HG02973 (cell line): Measurements from ENCODE around the gene SPON1.
A peak's percentile ranks its signal among the peaks of the same experiment; 100 is the strongest.
"Not testable (repeated sequence)": the region's sequence is repeated elsewhere in the genome, so short reads cannot be mapped to it uniquely, and the experiment has no call there.

Source experiments
- ATAC-seq: cut with Tn5 transposase; IDR thresholded peaks from one replicate; pipeline ENCODE4 v1.9.1; 2021; ENCODE audit warnings: moderate library complexity; ENCODE audit not compliant: unreplicated experiment

SPON1 gene

DNA sequence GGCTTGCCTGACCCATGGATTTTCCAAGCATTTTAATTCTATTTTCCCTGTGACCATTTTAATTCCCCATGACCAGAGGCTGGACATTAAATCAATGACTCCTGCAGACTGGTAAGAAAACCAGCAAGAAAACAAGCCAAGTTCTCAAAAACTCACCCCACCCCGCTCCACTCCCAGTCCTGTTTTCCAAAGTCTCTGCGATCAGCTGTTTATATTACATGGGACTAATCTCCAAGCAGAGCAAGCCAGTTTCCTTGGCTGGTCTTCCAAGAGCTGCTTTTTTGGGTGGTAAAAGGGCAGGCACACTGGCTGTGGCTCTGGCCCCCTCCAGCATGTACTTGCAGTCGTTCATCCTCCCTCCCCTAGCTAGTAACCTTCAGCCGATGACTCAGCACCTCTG is 298.5 kb downstream of the SPON1 start:
- no peak for ATAC-seq

DNA sequence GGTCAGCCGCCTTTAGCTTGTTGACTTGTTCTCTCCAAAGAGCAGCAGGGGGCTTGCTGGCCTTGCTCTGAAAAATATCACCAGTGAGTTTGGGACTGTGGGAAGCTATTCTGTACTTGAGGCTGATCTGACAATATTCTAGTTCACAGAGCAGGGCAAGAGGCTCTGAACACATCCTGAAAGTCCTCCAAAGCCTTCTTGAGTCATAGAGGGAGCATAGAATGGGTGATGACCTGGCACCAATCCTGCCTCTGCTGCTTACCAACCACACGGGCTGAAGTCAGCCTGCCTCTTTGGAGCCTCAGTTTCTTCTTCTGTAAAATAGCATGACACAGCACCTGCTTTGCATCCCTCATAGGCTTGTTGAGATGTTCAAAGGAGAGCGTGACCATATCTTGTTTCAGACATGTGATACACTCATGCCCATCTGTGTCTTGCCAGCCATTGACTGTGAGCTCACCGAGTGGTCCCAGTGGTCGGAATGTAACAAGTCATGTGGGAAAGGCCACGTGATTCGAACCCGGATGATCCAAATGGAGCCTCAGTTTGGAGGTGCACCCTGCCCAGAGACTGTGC is 299.8 kb downstream of the SPON1 start:
- ATAC-seq, result no peak

DNA sequence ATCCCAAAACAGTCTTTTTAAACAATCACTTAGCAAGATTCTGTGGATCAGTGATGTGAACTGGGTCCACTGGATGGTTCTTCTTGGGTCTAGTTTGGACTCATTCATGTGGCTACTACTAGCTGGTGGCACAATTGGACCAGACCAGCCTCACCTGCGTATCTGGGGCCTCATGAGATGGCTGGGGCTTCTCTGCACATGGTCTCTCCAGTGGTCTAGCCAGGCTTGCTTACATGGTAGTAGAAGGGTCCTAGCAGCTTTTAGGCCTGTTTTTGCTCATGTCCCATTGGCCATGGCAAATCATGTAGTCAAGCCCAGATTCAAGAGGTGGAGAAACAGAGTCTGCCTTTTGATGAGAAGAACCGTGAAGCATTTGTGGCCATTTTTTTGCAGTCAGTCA is 302.4 kb downstream of the SPON1 start:
- no peak for ATAC-seq

DNA sequence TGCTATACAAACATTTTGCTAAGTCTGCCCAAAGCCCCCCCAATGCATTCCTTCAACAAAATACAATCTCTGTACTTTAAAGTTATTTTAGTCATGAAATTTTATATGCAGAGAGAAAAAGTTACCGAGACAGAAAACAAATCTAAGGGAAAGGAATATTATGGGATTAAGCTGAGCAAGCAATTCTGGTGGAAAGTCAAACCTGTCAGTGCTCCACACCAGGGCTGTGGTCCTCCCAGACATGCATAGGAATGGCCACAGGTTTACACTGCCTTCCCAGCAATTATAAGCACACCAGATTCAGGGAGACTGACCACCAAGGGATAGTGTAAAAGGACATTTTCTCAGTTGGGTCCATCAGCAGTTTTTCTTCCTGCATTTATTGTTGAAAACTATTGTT is 304.1 kb downstream of the SPON1 start:
- no peak for ATAC-seq

DNA sequence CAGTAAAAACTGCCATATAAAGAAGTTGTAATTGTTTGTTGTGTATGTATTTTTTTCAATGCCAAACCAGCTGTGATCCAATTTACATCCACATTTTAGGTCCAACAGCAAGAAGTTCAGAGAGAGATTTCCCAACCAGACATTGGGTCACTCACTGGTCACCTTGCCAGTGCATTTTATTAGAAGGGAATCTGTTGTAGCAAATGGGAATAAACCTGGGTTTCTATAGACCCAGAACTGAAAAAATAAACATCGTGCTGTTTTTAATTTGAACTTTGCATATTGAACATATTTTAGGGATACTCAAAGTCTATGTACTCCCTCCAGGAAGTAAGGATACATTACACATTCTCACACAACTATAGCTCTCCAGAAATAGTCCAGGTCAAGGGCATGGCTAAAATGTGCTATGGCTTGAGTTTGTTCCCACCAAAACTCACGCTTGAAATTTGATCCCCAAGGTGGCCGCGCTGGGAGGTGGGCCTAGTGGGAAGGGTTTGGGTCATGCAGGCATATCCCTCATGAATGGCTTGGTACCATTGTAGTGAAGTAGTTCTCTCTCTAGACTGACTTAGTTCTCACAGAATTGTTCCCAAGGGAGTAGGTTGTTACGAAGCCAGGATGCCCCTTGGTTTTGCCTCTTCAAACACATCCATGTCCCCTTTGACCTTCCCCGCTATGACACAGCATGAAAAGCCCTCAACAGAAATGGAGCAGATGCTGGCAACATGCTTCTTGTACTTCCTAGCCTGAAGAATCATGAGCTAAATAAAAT is 305.5 kb downstream of the SPON1 start:
- ATAC-seq, result no peak

DNA sequence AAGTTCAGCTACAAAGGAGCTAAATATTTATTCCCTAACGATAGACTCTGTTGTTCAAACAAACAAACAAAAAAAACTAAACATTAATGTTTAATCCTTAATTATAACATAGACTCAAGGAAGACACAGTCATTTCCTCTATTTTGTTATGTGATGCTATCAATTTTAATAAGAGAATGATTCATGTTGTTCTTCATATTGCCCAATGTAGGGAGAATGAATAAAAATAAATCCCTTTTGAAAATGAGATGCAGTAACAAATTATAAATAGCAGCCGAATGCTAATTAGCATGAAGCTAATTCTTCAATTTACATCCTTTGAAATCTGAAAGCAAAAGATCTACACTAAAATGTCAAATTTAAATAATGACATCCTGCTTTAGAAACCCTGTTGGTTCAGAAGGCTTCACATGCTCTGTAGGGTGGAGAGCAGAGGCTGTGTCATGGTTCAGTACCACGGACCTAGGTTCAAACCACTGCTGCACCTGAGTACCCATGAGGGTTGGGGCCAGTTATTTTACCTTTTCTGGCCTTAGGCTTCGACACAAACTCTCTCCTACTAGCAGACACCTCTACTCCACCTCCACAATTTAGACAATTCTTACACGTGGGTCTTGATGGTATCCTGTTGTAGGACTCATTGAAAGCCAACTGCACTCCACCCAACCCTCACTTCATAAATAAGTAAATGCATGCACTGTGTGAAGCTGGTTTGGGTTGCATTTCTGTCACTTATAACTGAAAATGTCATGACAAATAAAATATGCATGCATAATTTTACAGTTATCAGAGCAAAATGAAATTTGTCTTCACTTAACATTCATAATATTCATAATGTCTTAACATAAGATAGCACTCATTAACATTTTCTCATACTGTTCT is 307.4 kb downstream of the SPON1 start:
- ATAC-seq, result no peak

DNA sequence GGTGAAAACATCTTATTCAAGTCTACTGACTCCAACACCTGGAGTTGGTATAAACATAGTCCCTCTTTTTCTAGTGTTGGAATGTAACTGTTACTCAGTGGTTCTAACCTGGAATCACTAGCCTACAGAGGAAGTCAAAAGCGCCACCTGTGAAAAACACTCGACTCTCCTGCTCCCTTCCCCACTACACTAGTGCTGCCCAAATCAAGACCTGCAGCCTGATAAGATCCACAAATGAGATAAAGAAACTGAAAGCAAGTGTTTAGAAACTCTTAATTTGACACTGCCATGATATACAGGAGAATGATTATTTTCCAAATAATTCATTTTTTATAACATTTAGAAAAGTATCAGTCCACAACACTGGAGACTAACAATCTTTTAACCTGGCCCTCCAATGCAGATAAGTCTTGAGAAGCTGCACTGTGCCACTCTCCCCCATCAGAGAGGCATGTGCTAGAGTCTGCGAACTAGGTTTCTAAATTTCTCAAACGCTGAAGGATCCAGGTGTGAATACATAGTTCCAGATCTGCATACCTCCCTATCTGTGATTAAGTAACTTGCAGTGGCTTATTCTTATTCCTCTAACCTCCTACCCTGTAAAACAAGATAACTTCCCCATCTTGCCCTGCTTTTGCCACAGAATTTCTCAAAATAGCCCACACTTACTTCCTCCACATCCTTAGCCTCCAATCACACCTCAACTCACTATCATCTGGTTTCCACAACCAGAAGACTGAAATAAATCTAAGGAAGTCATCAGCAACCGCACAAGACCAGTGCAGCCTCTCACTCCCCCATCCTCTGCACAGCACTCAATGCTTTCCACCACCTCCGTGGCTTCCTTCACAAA is 308.4 kb downstream of the SPON1 start:
- peak; percentile 49 for ATAC-seq

DNA sequence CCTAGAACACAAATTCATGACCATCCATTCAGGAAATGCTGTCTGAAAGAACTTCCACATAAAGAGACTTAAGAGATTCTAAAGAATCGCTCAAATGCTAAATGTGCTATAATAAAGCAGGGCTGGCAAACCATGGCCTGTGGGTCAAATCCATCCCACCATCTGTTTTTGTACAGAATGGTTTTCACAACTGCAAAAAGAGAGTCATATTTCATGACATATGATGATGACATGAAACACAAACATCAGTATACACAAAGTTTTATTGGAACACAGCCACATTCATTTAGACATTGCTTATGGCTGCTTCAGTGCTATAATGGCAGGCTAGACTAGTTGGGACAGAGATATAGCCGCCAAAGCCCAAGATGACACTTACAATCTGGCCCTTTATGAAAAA is 311.4 kb downstream of the SPON1 start:
- ATAC-seq, result no peak

DNA sequence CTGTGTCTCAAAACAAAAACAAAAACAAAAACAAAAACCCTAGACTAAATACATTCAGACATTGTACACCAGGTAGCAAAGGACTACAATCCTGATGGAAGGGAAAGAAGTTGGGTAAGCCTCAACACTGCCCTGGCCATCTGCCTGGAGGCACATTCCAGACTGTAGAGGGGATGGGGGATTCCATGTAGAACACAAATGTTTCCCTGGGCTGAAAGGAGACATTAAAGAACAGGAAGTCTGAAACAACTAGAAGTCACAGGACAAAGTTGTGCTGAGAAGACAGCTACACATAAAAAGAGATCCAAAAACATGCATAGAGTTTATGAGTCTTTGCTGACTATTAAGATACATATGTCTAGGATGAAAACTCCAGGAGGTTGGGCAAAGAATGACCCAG is 312.6 kb downstream of the SPON1 start:
- no peak for ATAC-seq

DNA sequence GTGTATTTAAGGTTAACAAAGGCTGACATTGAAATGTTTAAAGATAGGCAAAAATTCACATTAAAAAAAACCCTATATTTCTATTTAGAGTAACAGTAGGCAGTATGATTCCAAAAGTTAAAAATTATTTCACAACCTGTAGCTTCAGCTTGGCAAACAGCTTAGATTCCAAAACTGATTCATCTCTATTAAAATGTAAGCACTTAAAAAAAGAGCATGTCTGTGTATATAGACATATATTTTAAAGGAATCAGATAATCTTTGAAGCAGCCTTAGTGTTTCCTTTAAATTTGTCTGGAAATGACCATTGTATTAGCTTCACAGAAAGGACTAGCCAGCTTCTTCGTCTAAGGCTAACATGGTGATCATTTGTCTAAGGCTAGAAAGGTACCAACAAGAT is 316.3 kb downstream of the SPON1 start:
- not testable (repeated sequence) for ATAC-seq

DNA sequence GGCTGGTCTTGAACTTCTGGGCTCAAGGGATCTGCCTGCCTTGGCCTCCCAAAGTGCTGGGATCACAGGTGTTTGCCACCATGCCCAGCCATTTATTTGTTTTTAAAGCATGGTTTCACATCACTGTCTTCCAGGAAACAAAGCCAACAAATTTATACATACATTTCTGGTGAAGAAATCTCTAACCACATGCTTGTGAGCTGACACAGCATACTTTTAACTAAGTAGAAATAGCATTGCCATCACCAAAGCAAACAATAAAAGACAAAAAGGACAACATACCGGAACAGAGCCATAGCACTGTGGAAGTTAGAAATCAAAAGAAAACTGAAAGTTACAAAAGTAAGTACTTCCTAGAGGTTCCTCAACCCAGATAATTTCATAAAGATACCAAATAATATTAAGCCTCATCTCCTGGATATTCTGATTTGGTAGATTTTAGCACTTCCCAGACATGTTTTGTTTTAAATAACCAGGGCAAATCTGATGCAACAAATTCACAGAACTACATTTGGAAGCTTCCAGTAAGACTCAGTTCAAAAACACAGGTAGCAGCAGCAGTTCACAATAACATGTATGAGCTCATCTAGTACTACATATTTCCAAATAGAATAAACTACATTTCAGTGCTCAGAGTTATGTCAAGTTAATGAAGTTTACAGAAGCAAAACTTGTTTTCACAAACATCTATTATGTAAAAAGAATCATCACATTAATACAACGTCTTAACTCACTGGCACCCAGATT is 325.8 kb downstream of the SPON1 start:
- no peak for ATAC-seq

DNA sequence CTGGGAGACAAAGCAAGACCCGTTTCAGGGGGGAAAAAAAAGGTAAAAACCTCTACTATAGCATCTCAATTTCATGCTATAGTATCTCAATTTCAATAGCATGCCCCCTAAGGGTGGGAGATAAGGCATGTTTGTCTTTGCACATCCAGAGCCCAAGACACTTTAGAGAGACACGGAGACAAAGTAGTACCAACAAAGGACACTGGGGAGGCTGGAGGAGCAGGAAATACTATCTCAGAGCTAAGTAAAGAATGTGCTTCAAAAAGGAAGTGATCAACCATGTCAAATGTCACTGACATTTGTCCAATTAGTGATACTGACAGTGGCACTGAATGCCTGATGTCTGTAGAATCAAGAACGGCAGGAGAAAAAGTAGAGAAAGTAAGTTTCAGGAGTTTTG is 327.9 kb downstream of the SPON1 start:
- no peak for ATAC-seq

DNA sequence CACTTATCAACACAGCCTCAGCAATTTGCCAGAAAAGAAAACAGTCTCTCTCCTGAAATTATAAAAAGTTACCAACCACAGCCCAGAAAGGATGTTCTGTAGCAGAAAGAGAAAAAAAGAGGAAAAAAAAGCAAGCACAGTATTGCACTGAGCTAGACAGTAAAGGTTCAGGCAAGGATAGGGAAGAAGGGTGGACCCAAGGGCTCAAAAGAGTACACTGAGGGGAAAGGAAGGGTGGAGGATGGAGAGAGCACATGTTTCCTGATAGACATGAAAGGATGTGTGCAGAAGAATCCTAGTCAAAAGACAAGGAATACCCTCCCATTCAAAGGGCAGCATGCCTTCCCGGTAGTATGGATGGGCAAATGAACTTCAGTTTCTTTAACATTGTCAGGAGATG is 337.4 kb downstream of the SPON1 start:
- ATAC-seq, result no peak

DNA sequence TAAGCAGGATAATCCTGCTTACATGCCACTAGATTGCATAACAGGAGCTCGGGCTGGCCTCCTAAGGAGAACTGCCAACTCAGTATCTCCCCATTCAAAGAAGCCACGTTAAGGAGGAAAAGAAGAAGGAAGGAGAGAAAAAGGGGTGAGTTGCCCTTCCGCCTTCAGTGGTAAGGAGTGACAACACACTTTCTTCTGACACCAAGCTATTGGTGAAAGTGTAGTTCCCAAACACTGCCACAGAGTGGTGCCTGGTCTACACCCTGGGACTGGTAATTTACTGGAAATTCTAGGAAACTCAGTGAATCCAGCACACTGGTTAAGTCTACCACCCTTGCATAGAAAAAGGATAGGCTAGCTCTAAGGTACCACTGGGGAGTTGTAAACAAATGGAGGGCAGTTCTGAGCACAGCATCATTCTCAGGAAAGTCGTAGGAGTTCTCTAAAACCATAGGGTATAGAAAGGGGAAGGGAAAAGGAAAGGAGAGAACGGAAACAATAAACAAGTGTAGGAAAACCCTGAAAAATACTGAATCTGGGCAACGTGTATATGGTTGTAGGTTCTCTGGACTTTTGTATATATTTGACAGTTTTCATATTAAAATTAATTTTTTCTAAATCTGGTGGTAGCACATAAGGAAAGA is 338.3 kb downstream of the SPON1 start:
- ATAC-seq, result peak; percentile 84

DNA sequence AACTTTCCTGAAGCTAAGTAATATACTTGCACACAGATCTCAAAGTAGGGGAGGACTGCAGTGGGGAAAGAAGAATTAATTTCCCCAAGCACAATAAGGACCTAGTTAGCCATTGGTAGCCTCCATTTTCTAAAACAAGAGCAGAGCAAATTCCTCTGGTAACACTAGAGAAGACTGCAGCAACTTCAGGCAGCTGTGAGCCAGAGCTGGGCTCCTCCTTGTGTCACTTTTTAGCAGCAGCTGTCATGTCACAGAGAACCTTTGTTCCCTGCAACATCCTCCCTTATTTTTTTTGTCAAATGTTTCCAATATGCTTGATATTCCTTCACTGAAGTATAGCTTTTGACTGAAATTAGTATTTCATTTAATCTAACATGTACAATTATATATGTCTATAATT is 342.1 kb downstream of the SPON1 start:
- no peak for ATAC-seq

DNA sequence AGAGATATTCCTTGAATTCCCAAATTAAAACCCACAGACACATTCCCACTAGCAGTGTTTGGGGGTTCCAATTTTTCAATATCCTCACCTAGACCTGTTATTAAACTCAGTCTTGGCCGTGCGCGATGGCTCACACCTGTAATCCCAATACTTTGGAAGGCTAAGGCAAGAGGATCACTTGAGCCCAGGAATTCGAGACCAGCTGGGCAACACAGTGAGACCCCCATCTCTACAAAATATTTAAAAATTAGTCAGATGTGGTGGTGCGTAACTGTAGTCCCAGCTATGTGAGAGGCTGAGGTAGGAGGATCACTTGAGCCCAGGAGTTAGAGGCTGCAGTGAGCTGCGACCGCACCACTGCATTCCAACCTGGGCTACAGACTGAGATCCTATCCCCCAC is 343.1 kb downstream of the SPON1 start:
- no peak for ATAC-seq

DNA sequence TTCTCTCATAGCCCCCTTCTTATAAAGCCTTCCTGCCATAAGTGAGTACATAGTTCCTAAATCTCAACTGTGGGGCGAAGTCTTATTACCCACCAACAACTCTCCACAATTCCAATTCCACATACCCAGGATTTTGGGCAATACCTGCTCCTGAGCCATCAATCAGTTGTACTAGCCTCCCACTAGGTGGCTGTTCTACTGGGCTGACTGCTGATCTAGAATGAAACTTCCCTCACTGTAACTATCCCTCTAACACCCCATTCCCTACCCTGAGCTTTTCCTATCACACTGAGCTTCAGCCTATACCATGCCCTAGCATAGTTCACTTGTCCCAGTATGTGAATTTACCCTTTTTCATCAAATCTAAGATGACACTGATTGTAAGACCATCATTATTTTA is 344.0 kb downstream of the SPON1 start:
- no peak for ATAC-seq

DNA sequence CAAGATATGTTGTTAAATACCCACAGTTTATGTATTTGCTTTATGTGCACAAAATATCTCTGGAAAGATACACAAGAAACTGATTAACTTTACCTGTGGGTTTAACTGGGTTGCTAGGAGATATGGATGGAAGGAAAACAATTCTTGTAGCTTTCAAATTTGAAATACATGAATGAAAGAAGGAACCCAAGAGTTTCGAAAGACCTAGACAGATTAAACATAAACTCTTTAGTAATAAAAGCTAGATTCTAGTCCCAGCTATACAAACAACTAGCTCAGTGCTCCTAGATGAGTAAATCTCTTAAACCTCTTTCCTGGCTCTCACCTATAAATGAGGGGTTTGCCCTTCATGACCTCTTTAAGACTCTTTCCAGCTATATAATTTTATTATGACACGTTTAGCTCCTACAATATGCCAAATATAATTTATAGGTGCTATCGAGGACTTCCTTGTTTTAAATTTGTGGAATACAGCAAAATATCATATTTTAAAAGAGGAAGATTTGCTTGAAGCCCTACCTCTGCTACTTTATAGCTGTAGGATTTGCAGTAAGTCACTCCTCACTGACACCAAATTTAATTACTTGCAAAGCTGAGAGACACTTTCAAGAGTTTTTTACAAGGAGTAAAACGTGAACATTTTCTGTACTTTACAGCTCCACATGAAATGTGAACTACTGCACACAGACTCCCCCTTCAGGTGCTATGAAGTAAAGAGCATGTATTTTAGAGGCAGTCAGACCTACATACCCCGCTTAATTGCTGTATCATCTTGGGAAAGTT is 345.8 kb downstream of the SPON1 start:
- peak; percentile 36 for ATAC-seq

DNA sequence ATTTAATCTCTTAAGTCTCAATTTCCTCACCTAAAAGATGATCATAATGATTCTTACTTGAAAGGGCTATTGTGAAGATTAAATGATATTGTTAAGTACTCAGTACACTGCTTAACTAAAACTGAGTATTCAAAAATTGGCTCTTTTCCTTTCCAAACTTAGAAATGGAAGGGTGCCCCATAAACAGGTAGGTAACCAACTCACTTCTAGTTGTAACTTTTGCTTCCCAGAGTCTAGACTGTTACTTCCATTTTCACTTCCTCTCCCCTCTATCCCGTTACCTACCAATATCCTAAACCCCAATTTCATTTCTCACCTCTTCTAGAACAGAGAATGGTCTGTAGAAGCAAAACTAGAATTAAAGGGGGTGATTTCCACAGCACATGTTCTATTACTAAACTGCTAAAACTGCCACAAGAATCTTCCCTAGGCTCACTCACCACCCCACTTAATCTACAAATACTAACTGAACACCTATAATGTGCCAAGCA is 346.4 kb downstream of the SPON1 start:
- peak; percentile 38 for ATAC-seq
